Measurements from ENCODE around the gene PAIP1.

DNA sequence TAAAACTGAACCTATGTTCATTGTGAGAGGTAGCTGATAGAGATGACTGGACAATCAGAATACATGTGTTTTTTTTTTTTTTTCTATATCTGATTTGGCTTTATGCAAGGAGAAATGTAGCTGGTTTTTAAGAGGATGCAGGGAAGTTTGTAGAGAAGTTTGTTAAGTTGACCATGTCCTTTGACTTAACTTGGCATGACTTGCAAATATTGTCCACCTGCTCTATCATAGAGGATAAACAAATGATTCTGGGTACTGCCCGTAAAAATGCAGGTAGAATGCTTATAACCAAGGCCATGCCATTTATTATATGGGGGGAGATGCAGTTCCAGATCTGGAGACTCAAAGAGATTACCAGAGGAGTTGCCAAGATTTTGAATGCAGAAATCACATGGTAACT lies 32.4 kb upstream of the PAIP1 start:
- TF ChIP-seq, protein P1, sequence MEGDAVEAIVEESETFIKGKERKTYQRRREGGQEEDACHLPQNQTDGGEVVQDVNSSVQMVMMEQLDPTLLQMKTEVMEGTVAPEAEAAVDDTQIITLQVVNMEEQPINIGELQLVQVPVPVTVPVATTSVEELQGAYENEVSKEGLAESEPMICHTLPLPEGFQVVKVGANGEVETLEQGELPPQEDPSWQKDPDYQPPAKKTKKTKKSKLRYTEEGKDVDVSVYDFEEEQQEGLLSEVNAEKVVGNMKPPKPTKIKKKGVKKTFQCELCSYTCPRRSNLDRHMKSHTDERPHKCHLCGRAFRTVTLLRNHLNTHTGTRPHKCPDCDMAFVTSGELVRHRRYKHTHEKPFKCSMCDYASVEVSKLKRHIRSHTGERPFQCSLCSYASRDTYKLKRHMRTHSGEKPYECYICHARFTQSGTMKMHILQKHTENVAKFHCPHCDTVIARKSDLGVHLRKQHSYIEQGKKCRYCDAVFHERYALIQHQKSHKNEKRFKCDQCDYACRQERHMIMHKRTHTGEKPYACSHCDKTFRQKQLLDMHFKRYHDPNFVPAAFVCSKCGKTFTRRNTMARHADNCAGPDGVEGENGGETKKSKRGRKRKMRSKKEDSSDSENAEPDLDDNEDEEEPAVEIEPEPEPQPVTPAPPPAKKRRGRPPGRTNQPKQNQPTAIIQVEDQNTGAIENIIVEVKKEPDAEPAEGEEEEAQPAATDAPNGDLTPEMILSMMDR (IDR thresholded peaks at IDR 0.05), result no peak
- TF ChIP-seq POLR2A (IDR thresholded peaks at IDR 0.05), result no peak
- no peak for TF ChIP-seq EP300 (IDR thresholded peaks at IDR 0.05)

Measured in tibial nerve (tissue), 4 donors.